ENCODE measurements around the gene COPG1. TPM values are rescaled to one million over a fixed set of nuclear protein-coding genes. Genes with fewer than 3 reads are reported as not detected.
A peak's percentile ranks its signal among the peaks of the same experiment; 100 is the strongest.

The COPG1 gene
- total RNA-seq, 1 donor from 2014 or later: 65.4 TPM

GRCh38 chr3:129313415-129313664 lies 63.9 kb downstream of the COPG1 start:
- Mint-ChIP-seq H3K4me1 (peaks cover 25% of the 10 kb centered on the region), H3K27me3 (ENCODE audit: insufficient read depth, low read depth) (peaks cover 8% of the 10 kb centered on the region), H3K27ac (no peak overlapping the region), H3K36me3 (peaks cover 6% of the 10 kb centered on the region), H3K9me3 (no peaks in the 10 kb centered on the region), H3K4me3 (peak overlapping the region; percentile 94)
- no peak for DNase-seq (ENCODE audit: low spot score)
- Histone ChIP-seq H3K4me3 (no peak overlapping the region), H4K20me1 (ENCODE audit: low read depth) (peaks cover 30% of the 10 kb centered on the region), H3K9ac (no peak overlapping the region), H3K9me3 (ENCODE audit: low read depth) (no peaks in the 10 kb centered on the region), H3K27me3 (no peaks in the 10 kb centered on the region), H3K27ac (no peak overlapping the region), H3K79me2 (ENCODE audit: low read depth) (peaks cover 46% of the 10 kb centered on the region), H3K4me2 (peak overlapping the region; percentile 80), H3K4me1 (peaks cover 10% of the 10 kb centered on the region), H3F3A (ENCODE audit: low read depth) (peaks cover 38% of the 10 kb centered on the region), H3K36me3 (no peaks in the 10 kb centered on the region), H2AFZ (replicated peaks) (no peak overlapping the region)
- no peak for TF ChIP-seq EZH2phosphoT487 (IDR thresholded peaks at IDR 0.05)
- TF ChIP-seq CTCF (IDR thresholded peaks at IDR 0.05): no peak
- TF ChIP-seq EZH2 (IDR thresholded peaks at IDR 0.05): no peak

GRCh38 chr3:129313665-129314385 lies 64.4 kb downstream of the COPG1 start:
- H3K36me3 Mint-ChIP-seq: peaks cover 8% of the 10 kb centered on the region
- H3K36me3 ChIP-seq: no peaks in the 10 kb centered on the region
- peaks cover 28% of the 10 kb centered on the region for H3K4me1 Mint-ChIP-seq
- peak overlapping the region; percentile 94 for H3K4me3 Mint-ChIP-seq
- no peak for TF ChIP-seq EZH2 (IDR thresholded peaks at IDR 0.05)
- TF ChIP-seq CTCF (IDR thresholded peaks at IDR 0.05): no peak
- TF ChIP-seq EZH2phosphoT487 (IDR thresholded peaks at IDR 0.05): no peak
- H2AFZ ChIP-seq (replicated peaks): no peak overlapping the region
- H3K9me3 Mint-ChIP-seq: no peaks in the 10 kb centered on the region
- no peaks in the 10 kb centered on the region for H3K9me3 ChIP-seq (ENCODE audit: low read depth)
- H3K27me3 Mint-ChIP-seq (ENCODE audit: insufficient read depth, low read depth): peaks cover 8% of the 10 kb centered on the region
- peak overlapping the region; percentile 80 for H3K4me2 ChIP-seq
- no peaks in the 10 kb centered on the region for H3K27me3 ChIP-seq
- peak overlapping the region; percentile 92 for H3K4me3 ChIP-seq
- no peak overlapping the region for H3K9ac ChIP-seq
- peaks cover 48% of the 10 kb centered on the region for H3K79me2 ChIP-seq (ENCODE audit: low read depth)
- H3K27ac ChIP-seq: no peak overlapping the region
- no peak for DNase-seq (ENCODE audit: low spot score)
- H3K27ac Mint-ChIP-seq: no peak overlapping the region
- peaks cover 38% of the 10 kb centered on the region for H3F3A ChIP-seq (ENCODE audit: low read depth)
- H3K4me1 ChIP-seq: peaks cover 10% of the 10 kb centered on the region
- peaks cover 30% of the 10 kb centered on the region for H4K20me1 ChIP-seq (ENCODE audit: low read depth)

- H3K27me3 ChIP-seq: no peaks in the 10 kb centered on the region
- H3K36me3 ChIP-seq: no peaks in the 10 kb centered on the region
- peaks cover 10% of the 10 kb centered on the region for H3K4me1 ChIP-seq
- peak overlapping the region; percentile 80 for H3K4me2 ChIP-seq
- Mint-ChIP-seq H3K36me3 (peaks cover 8% of the 10 kb centered on the region), H3K4me3 (peak overlapping the region; percentile 94), H3K27ac (peak overlapping the region; percentile 92), H3K4me1 (peaks cover 28% of the 10 kb centered on the region), H3K9me3 (no peaks in the 10 kb centered on the region), H3K27me3 (ENCODE audit: insufficient read depth, low read depth) (peaks cover 8% of the 10 kb centered on the region)
- peaks cover 38% of the 10 kb centered on the region for H3F3A ChIP-seq (ENCODE audit: low read depth)
- no peak overlapping the region for H3K27ac ChIP-seq
- H4K20me1 ChIP-seq (ENCODE audit: low read depth): peaks cover 30% of the 10 kb centered on the region
- H2AFZ ChIP-seq (replicated peaks): no peak overlapping the region
- H3K9ac ChIP-seq: peak overlapping the region; percentile 88
- TF ChIP-seq CTCF (IDR thresholded peaks at IDR 0.05) (peak; percentile 39), EZH2phosphoT487 (IDR thresholded peaks at IDR 0.05) (no peak), EZH2 (IDR thresholded peaks at IDR 0.05) (peak; percentile 12)
- peak overlapping the region; percentile 92 for H3K4me3 ChIP-seq
- peak; percentile 97 for DNase-seq (ENCODE audit: low spot score)
- no peaks in the 10 kb centered on the region for H3K9me3 ChIP-seq (ENCODE audit: low read depth)
- H3K79me2 ChIP-seq (ENCODE audit: low read depth): peaks cover 48% of the 10 kb centered on the region
Observed at GRCh38 chr3:129314386-129315222, 65.2 kb downstream of the COPG1 start.

All from neural progenitor cell (in vitro differentiated cells).